HG03565 (cell line): ENCODE measurements around the gene PDCL2.

Experiments
- ATAC-seq: cut with Tn5 transposase; IDR thresholded peaks from one replicate; pipeline ENCODE4 v1.9.1; 2021; ENCODE audit warnings: mild to moderate bottlenecking, moderate library complexity; ENCODE audit not compliant: unreplicated experiment

Gene PDCL2

DNA sequence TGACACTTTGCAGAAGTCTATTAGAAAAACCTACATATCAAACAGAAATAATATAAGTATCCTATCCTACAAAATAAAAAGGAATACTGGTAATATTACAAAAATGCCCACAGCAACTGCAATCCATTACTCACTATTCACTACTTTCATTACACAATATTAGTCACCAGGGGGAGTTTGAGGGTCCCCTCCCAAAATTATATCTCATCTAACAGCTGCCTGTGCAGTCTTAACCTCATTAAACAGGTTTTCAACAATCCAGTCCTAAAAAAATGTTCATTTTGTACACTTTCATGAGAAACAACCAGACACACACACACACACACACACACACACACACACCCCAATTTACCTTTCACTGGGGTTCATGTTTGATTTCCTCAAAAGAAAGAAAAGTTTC lies 48.2 kb downstream of the PDCL2 start:
- no peak for ATAC-seq

DNA sequence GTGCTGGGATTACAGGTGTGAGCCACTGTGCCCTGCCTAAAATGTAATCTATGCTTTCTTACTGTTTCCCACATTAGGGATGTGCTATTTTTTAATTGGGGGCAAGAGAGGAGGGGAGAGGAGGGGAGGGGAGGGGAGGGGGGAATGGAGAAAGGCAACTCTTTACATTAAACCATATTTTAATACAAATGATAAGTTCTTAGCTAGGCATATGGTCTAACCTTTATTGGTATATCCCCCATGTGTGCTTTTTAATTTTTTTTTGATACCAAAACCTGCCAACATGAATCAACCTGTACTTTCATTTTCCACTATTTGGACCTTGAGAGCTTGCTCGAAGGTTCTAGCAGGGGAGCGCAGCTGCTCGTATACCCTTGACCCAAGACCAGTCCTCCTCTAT lies 51.8 kb downstream of the PDCL2 start:
- no peak for ATAC-seq

GRCh38 chr4:55539658-55540057 lies 52.4 kb downstream of the PDCL2 start:
- no peak for ATAC-seq

- no peak for ATAC-seq
These were observed 53.5 kb downstream of the PDCL2 start for GRCh38 chr4:55538531-55538930.

DNA sequence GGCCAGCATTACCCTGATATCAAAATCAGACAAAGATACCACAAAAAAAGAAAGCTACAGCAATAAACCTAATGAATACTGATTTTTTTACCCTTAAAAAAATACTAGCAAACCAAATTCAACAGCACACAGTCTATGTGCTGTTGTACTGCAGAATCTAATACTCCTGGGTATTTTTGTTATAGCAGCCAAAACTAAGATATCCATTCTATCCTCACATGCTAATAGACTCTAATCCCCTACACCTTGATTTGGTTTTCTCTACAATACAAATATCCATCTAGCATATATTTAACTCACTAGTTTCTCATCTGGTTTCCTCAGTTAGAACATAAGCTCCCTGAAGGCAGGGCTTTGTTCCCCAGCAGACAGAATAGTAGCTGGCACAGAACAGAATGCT lies 57.7 kb downstream of the PDCL2 start:
- ATAC-seq = no peak

DNA sequence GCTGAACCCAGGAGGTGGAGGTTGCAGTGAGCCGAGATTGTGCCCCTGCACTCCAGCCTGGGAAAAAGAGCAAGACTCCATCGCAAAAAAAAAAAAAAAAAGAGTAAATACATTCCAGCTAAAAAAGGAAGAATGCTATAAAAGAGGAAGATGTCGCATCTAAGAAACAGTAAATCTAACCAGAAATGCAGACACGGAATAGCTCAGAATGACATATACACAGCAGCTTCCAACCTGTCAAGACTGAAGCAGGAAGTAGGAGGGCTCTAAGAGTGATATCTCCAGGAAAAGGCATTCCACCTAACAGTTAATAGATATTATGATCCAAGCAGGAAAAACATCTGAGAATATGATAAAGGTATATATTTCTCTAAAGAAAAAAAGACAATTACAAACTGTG lies 61.4 kb downstream of the PDCL2 start:
- no peak for ATAC-seq

DNA sequence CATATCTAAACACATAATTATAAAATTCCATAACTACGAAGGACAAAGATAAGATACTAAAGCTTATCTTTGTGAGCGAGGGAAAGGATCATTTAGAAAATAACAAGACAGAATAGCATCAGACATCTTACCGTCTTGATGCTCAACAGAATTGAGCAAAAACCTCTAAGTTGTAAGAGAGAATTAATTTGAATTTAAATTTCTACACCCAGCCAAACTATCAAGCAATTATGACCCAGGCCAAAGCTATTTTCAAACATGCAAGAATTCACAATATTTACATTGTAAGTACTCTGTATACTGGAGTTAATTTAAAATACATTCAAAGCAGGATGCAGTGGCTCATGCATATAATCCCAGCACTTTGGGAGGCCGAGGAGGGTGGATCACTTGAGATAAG lies 61.9 kb downstream of the PDCL2 start:
- no peak for ATAC-seq

GRCh38 chr4:55528491-55528890 lies 63.6 kb downstream of the PDCL2 start:
- ATAC-seq = no peak

- ATAC-seq = no peak
These were observed 67.0 kb downstream of the PDCL2 start for GRCh38 chr4:55524844-55525571.

- ATAC-seq = no peak
These were observed 73.6 kb downstream of the PDCL2 start for GRCh38 chr4:55518442-55518841.

DNA sequence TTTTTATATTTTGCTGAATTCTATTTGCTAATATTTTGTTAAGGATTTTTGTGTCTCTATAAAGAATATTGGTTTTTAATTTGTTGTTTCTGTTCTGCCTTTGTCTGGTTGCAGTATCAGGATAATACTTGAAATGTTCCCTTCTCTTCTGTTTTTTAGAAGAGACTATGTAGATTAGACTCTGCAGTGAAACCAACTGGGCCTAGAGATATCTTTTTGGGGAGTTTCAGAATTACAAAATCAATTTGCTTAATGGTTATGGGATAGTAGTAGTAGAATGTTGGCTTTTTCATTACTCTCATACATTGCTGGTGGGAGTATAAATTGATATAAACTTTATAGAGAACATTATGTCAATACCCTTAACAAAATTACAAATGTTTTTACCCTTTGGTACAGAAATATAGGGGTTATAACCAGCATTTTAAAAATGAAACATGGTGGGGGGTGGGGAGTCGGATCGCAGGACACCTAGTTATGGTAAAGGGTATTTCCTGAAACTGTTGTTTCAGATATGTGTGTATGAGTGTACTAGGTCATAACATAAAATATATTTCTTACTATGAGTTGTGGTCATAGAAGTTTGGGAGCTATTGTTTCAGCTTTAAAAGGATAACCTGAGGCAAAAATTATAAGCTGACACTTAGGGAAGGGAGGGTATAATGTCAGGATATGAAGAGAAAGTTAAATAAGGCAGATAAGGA lies 74.4 kb downstream of the PDCL2 start:
- ATAC-seq = peak; percentile 65

DNA sequence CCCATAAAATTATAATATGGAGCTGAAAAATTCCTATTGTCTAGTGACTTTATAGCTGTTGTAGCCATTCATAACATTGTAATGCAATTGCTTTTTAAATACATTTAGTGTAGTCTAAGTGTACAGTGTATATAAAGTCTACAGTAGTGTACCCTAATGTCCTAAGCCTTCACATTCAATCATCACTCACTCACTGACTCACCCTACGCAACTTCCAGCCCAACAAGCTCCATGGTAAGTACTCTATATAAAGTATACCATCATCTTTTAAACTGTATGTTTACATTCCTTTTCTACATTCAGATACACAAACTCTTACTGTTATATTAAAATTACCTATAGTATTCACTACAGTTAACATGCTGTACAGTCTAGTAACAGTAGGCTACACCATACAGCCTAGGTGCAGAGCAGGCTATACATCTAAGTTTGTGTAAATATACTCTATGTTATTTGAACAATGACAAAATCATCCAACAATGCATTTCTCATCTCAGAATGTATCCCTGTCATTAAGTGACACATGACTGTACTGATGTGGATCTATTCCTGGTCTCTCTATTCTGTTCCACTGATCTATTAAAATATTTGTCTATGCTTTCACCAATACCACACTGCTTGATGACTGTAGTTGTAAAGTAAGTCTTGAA lies 79.0 kb downstream of the PDCL2 start:
- ATAC-seq = no peak

- no peak for ATAC-seq
These were observed 80.0 kb downstream of the PDCL2 start for GRCh38 chr4:55512077-55512476.

- ATAC-seq = no peak
These were observed 81.4 kb downstream of the PDCL2 start for GRCh38 chr4:55510685-55511084.

DNA sequence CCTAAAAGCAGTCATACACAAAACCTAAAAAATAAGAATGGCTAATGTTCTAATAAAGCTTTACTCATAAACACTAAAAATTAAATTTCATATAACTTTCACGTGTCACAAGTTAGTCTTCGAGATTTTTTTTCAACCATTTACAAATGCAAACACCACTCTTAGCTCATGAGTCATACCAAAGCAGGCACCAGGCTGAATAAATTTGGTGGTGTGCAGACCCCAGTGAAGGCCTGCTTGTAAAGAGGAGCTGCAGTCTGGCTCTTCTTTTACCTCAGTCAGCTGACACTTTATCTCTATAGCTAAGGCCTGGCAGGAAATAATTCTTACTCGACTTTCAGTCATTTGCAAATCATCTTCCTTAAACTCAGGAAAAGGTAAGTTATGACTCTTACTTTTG lies 82.8 kb downstream of the PDCL2 start:
- ATAC-seq = no peak

GRCh38 chr4:55507612-55508011 lies 84.4 kb downstream of the PDCL2 start:
- no peak for ATAC-seq
